NT2/D1 (cell line): Measurements from ENCODE around the gene OR5B2.

Experiments
- DNase-seq: peaks from one replicate; pipeline ENCODE4 v3.0.0-alpha.2; 2011; ENCODE audit warnings: low read depth, low spot score
- H3K27me3 ChIP-seq: 2 replicates; pipeline ENCODE4 v1.6.0; 2011; ENCODE audit warnings: mild to moderate bottlenecking; ENCODE audit not compliant: insufficient read length, insufficient read depth
- H3K36me3 ChIP-seq: 2 replicates; pipeline ENCODE4 v1.6.1; 2011; ENCODE audit warnings: mild to moderate bottlenecking, low read length, mixed read lengths; ENCODE audit not compliant: insufficient read depth, insufficient read length
- H3K4me1 ChIP-seq: 2 replicates; pipeline ENCODE4 v1.5.1; 2011; ENCODE audit not compliant: insufficient read depth, insufficient read length
- H3K4me3 ChIP-seq: 2 replicates; pipeline ENCODE4 v1.5.1; 2011; ENCODE audit warnings: low read depth; ENCODE audit not compliant: insufficient read length
- H3K9ac ChIP-seq: 2 replicates; pipeline ENCODE4 v1.6.0; 2011; ENCODE audit warnings: low read depth; ENCODE audit not compliant: insufficient read length
- H3K9me3 ChIP-seq: 2 replicates; pipeline ENCODE4 v1.5.1; 2011; ENCODE audit warnings: mild to moderate bottlenecking, low read length; ENCODE audit not compliant: insufficient read depth
- SUZ12 ChIP-seq: IDR thresholded peaks from 2 replicates; pipeline ENCODE4 v1.6.1; 2011; ENCODE audit not compliant: insufficient read length, insufficient read depth; ENCODE audit errors: extremely low read depth
- YY1 ChIP-seq: IDR thresholded peaks from 2 replicates; pipeline ENCODE4 v1.6.1; 2011; ENCODE audit not compliant: insufficient read length, insufficient read depth
- ZNF274 ChIP-seq: IDR thresholded peaks from 2 replicates; pipeline ENCODE4 v1.6.1; 2011; ENCODE audit warnings: mild to moderate bottlenecking, low read depth, low read length

The OR5B2 gene

DNA sequence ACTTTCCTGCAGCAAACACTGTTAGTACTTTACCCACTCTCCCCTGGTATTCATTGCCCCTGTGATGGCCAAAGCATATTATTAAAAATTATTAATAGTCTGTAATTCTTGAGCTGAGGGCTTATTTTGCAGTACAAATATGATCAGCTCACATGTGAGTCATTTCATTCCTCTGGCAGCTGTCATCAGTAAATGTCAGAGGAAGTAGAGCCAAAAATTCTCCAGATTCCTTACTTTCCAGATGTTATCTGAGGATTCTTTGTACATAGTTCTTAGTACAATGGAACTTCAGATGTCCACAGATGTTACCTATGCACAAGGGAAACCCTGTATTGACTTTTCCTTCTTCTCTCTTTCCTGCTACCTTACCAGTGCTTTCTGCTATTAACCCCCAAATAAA is 33.7 kb downstream of the OR5B2 start:
- H3K9ac ChIP-seq, result no peak overlapping the region
- no peak overlapping the region for H3K4me3 ChIP-seq
- no peaks in the 10 kb centered on the region for H3K27me3 ChIP-seq
- peaks cover 21% of the 10 kb centered on the region; the same call in 1 of the 2 replicates for H3K9me3 ChIP-seq
- no peak for DNase-seq
- H3K36me3 ChIP-seq, result no peaks in the 10 kb centered on the region
- no peaks in the 10 kb centered on the region for H3K4me1 ChIP-seq
- TF ChIP-seq YY1 (no peak), SUZ12 (no peak), ZNF274 (no peak)

DNA sequence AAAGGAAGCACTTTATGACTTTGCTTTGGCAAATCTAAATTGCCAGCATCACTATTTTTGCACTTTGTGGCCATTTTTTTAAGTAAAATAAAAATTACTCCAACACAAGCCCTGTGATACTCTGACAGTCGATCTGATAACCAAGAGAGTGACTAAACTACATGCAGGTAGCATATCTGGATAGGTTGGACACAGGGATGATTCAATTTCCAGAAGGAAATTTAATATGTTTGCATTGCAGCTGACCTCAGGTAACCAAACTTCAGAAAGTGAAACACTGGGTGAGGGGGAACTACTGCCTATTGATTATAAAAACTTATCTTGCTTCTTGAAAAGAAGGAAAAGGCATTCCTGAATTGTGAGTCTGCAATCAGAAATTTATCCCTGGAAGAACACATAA is 35.2 kb downstream of the OR5B2 start:
- Histone ChIP-seq H3K4me1 (no peaks in the 10 kb centered on the region), H3K9ac (no peak overlapping the region), H3K36me3 (no peaks in the 10 kb centered on the region), H3K9me3 (peaks cover 21% of the 10 kb centered on the region; the same call in 1 of the 2 replicates), H3K4me3 (no peak overlapping the region), H3K27me3 (no peaks in the 10 kb centered on the region)
- TF ChIP-seq ZNF274 (no peak), SUZ12 (no peak), YY1 (no peak)
- DNase-seq, result no peak

DNA sequence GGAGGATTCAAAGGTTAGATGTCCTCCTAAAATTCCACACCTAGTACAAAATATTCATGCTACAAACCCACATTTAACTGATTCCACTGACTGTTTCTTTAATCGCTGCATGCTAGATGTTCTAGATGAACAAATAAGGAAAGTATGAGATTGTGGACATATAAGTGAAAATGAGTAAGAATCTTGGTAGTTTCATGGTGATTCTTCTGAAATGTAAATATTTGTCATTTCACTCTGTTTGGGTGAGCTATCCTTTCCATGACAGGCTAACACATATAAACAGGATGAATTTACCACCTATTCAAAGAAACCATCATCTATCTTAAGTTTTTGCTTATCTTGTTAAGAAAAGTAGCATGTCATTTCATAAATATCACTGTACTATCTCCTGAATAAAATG is 36.0 kb downstream of the OR5B2 start:
- Histone ChIP-seq H3K9ac (no peak overlapping the region), H3K36me3 (no peaks in the 10 kb centered on the region), H3K27me3 (no peaks in the 10 kb centered on the region), H3K4me1 (no peaks in the 10 kb centered on the region), H3K9me3 (peaks cover 21% of the 10 kb centered on the region; the same call in 1 of the 2 replicates), H3K4me3 (no peak overlapping the region)
- TF ChIP-seq ZNF274, result no peak
- TF ChIP-seq SUZ12, result no peak
- TF ChIP-seq YY1, result no peak
- no peak for DNase-seq

DNA sequence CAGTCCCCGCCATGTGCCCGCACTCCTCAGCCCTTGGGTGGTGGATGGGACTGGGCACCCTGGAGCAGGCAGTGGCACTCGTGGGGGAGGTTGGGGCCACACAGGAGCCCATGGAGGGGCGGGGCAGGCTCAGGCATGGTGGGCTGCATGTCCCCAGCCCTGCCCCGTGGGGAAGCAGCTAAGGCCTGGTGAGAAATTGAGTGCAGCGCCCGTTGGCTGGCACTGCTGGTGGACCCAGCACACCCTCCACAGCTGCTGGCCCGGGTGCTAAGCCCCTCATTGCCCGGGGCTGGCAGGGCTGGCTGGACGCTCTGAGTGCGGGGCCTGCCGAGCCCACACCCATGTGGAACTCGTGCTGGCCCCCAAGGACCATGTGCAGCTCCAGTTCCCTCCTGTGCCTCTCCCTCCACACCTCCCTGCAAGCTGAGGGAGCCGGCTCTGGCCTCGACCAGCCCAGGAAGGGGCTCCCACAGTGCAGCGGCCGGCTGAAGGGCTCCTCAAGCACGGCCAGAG is 37.3 kb downstream of the OR5B2 start:
- Histone ChIP-seq H3K4me3 (no peak overlapping the region), H3K4me1 (no peaks in the 10 kb centered on the region), H3K27me3 (no peaks in the 10 kb centered on the region), H3K9me3 (peaks cover 20% of the 10 kb centered on the region; the same call in 1 of the 2 replicates), H3K36me3 (no peaks in the 10 kb centered on the region), H3K9ac (no peak overlapping the region)
- TF ChIP-seq SUZ12 (no peak), ZNF274 (no peak), YY1 (no peak)
- no peak for DNase-seq
